ENCODE results near the gene SRGAP1. TPM values are rescaled to one million over a fixed set of nuclear protein-coding genes. Genes with fewer than 3 reads are reported as not detected.

Gene SRGAP1
- total RNA-seq, 1 donor = 25.8 TPM

DNA sequence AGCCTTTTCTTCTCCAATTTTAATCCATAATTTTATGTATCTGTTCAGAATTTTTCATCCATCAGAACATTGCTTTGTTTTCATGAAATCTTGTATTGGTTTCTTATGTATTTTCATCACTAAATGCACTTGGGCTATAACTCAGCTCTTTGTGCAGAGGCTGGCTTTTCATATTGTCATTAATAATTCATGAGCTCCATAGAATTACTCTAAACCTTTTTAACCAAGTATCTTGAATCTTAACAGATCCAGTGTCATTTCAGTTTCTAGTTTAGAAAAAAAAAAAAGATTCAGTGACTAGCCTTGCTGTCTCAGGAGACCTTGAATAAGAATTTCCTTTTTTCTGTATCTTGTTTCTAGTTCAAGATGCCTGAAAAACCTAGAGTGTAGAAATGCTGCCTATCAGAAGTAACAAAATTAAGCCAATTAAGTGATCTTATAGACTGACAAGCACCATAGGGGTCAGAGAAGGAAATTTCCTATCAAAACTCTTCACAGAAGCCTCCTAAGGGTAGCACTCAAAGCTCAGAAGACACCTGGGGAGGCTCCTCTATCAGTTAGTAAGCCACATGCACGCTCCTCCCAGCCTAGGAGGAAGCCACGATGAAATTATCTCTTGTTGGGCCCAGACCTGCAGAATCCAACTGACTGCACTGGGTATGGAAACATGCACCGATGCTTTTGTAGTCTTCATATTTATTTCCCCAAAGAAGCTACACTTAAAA, 214.2 kb downstream of the SRGAP1 start:
- DNase-seq (ENCODE audit: low read depth) = no peak
- H3K4me3 ChIP-seq (ENCODE audit: low read depth, low read length) = no peak overlapping the region
- TF ChIP-seq, protein P1, sequence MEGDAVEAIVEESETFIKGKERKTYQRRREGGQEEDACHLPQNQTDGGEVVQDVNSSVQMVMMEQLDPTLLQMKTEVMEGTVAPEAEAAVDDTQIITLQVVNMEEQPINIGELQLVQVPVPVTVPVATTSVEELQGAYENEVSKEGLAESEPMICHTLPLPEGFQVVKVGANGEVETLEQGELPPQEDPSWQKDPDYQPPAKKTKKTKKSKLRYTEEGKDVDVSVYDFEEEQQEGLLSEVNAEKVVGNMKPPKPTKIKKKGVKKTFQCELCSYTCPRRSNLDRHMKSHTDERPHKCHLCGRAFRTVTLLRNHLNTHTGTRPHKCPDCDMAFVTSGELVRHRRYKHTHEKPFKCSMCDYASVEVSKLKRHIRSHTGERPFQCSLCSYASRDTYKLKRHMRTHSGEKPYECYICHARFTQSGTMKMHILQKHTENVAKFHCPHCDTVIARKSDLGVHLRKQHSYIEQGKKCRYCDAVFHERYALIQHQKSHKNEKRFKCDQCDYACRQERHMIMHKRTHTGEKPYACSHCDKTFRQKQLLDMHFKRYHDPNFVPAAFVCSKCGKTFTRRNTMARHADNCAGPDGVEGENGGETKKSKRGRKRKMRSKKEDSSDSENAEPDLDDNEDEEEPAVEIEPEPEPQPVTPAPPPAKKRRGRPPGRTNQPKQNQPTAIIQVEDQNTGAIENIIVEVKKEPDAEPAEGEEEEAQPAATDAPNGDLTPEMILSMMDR (IDR thresholded peaks at IDR 0.05; ENCODE audit: insufficient read depth, low read length) = no peak

DNA sequence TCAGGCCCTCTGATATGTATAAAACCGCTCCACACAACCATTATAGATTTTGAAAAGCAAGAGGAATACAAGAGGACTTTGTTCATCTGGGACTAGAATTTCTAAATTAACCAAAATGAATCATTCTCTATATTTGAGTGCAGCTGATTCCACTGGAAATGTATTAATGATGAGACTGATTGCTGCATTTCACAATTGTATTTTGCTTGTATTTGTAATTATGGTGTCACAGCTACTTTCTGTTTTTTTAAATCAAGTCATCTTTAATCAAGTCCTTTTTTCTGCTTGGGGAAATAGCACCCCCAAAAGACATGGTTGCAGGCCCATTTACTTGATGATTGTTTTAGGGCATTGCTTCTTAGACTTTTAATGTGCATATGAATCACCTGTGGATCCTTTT, 215.2 kb downstream of the SRGAP1 start:
- H3K4me3 ChIP-seq (ENCODE audit: low read depth, low read length) = no peak overlapping the region
- TF ChIP-seq, protein P1 (IDR thresholded peaks at IDR 0.05; ENCODE audit: insufficient read depth, low read length) = no peak
- no peak for DNase-seq (ENCODE audit: low read depth)

DNA sequence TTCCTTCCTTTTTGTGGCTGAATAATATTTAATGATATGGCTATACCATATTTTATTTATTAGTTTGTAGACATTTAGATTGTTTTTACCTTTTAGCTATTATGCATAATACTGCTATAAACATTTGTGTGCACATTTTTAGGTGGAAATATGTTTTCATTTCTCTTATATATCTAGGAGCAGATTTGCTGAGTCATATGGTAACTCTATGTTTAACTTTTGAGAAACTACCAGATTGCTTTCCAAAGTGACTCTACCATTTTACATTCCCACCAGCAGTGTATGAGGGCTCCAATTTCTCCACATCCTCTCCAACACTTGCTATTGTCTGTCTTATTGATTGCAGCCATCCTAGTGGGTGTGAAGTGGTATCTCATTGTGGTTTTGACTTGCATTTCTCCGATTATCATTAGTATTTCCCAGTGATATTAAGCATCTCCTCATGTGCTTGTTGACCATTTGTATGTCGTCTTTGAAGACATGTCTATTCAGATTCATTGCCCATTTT, 217.4 kb downstream of the SRGAP1 start:
- DNase-seq (ENCODE audit: low read depth) = no peak
- H3K4me3 ChIP-seq (ENCODE audit: low read depth, low read length) = no peak overlapping the region
- TF ChIP-seq, protein P1 (IDR thresholded peaks at IDR 0.05; ENCODE audit: insufficient read depth, low read length) = no peak

DNA sequence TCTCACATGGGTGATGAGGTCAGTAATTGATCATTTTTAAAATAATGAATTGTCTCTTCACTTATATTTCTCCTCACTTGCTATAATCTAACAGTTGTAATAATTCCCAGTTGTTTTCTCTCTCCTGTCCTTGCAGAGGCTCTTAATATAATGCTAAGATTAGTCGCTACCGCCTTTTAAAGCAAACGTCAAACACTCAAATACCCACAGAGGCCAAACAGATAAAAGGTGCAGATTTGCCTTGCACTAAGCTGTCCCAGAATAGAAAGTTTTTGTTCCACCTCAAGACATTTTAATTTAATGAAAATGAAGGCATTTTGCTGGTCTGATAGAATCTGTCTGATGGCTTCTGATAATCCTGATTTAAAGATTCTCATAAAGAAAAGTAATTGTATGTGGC, 218.6 kb downstream of the SRGAP1 start:
- TF ChIP-seq, protein P1 (IDR thresholded peaks at IDR 0.05; ENCODE audit: insufficient read depth, low read length) = no peak
- no peak for DNase-seq (ENCODE audit: low read depth)
- H3K4me3 ChIP-seq (ENCODE audit: low read depth, low read length) = no peak overlapping the region

DNA sequence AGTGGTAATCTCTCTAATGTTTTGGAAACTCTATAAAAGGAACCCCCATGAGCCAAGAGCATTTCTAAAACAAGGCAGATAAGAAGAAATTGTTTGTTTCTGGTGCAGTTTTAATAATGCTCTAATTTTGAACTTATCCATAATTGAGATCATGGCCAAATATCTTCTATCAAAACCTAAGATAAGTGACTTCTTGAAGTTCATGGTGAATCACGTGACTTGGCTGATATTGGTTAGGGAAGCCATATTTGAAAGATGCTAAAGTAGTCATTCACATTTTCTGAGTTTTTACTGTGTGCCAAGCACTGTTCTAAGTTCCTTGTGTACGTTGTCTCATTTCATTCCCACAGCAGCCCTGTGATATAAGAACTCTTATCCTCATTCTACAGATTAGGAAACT, 219.7 kb downstream of the SRGAP1 start:
- no peak for DNase-seq (ENCODE audit: low read depth)
- no peak overlapping the region for H3K4me3 ChIP-seq (ENCODE audit: low read depth, low read length)
- TF ChIP-seq, protein P1 (IDR thresholded peaks at IDR 0.05; ENCODE audit: insufficient read depth, low read length) = no peak

DNA sequence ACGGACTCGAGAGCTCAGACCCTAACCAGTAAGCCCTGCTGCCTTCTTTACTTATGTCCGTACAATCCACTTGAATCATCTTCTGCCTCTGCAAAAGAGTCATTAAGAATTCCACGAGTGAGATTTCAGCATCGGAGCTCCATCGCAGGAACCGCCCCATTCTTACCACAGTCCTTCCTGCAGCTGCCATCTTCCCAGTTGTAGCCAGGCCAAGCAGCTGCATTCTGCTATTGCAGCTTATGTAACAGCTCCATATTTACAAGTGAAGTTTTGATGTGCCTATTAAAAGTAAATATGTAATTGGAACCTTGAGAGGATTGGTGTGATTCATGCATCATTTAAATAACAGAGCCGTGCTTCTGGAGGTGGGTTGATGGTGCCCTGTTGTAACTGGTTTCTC, 220.2 kb downstream of the SRGAP1 start:
- TF ChIP-seq, protein P1 (IDR thresholded peaks at IDR 0.05; ENCODE audit: insufficient read depth, low read length) = no peak
- no peak for DNase-seq (ENCODE audit: low read depth)
- H3K4me3 ChIP-seq (ENCODE audit: low read depth, low read length) = no peak overlapping the region
